Panc1 (cell line): ENCODE results near the gene RASSF7.

Source experiments
- CTCF ChIP-seq: fragments of 450-650 bp; IDR thresholded peaks from 2 replicates; pipeline ENCODE4 v1.5.1; 2017; ENCODE audit warnings: mild to moderate bottlenecking
- POLR2AphosphoS5 ChIP-seq: IDR thresholded peaks from 2 replicates; pipeline ENCODE4 v1.6.1; 2012; ENCODE audit warnings: mild to moderate bottlenecking, low read depth, low read length, moderate library complexity
- SIN3A ChIP-seq: IDR thresholded peaks from 2 replicates; pipeline ENCODE4 v1.6.1; 2012; ENCODE audit warnings: low read depth, mild to moderate bottlenecking, low read length, moderate library complexity, borderline replicate concordance; ENCODE audit not compliant: insufficient read depth
- TF ChIP-seq, protein P1 (sequence below), 2 experiments: IDR thresholded peaks; 2 replicates each; pipeline ENCODE4 v1.6.1; 2011 to 2012; ENCODE audit warnings: low read depth in 2 of 2, control low read depth in 1 of 2, low read length in 1 of 2, mild to moderate bottlenecking in 1 of 2, moderate library complexity in 1 of 2; ENCODE audit not compliant: insufficient read depth in 1 of 2

DNA sequence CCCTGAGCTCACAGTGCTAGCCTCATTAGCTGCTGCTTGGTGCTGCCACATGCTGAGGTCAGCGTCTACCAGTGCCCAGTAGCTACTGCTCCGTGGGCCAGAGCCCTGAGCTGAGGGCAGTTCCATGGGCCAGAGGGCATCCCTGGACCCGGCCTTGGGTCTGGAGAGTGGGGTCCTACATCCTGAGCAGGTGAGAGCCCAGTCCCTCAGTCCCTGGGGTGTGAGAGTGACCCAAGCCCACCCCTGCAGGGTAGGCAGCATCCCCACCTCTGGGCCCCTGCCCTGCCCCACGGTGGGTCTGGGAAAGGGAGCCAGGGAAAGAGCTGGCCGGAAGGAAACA lies 10.1 kb upstream of the RASSF7 start:
- TF ChIP-seq CTCF = no peak
- no peak for TF ChIP-seq POLR2AphosphoS5
- TF ChIP-seq, protein P1, sequence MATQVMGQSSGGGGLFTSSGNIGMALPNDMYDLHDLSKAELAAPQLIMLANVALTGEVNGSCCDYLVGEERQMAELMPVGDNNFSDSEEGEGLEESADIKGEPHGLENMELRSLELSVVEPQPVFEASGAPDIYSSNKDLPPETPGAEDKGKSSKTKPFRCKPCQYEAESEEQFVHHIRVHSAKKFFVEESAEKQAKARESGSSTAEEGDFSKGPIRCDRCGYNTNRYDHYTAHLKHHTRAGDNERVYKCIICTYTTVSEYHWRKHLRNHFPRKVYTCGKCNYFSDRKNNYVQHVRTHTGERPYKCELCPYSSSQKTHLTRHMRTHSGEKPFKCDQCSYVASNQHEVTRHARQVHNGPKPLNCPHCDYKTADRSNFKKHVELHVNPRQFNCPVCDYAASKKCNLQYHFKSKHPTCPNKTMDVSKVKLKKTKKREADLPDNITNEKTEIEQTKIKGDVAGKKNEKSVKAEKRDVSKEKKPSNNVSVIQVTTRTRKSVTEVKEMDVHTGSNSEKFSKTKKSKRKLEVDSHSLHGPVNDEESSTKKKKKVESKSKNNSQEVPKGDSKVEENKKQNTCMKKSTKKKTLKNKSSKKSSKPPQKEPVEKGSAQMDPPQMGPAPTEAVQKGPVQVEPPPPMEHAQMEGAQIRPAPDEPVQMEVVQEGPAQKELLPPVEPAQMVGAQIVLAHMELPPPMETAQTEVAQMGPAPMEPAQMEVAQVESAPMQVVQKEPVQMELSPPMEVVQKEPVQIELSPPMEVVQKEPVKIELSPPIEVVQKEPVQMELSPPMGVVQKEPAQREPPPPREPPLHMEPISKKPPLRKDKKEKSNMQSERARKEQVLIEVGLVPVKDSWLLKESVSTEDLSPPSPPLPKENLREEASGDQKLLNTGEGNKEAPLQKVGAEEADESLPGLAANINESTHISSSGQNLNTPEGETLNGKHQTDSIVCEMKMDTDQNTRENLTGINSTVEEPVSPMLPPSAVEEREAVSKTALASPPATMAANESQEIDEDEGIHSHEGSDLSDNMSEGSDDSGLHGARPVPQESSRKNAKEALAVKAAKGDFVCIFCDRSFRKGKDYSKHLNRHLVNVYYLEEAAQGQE (IDR thresholded peaks at IDR 0.05; ENCODE audit: insufficient read depth in 1 of 2, low read depth in 2 of 2, low read length in 1 of 2) = no peak
- TF ChIP-seq SIN3A = no peak
